Gastroesophageal sphincter (tissue), 3 donors: Measurements from ENCODE around the gene PPM1L.

Experiments
- CTCF ChIP-seq, 4 experiments: fragments of 200-600 bp in 2 of 4; fragments of 450-650 bp in 2 of 4; sonication (generic) in 1 of 4; IDR thresholded peaks; one replicate each; pipeline ENCODE4 v1.5.1; 2017 to 2019; ENCODE audit warnings: antibody characterized with exemption in 4 of 4, mild to moderate bottlenecking in 2 of 4, moderate library complexity in 2 of 4
- POLR2A ChIP-seq, 2 donors: fragments of 450-650 bp; IDR thresholded peaks; one replicate each; pipeline ENCODE4 v1.6.1; 2017; ENCODE audit warnings: antibody characterized with exemption in 2 of 2, mild to moderate bottlenecking in 2 of 2, moderate library complexity in 1 of 2

GRCh38 chr3:160829486-160830009, 73.5 kb downstream of the PPM1L start:
- TF ChIP-seq POLR2A (IDR thresholded peaks at IDR 0.05) (no peak), CTCF (IDR thresholded peaks at IDR 0.05) (no peak)
